IPS-18a (cell line): ENCODE results near the gene PSMD6.

Experiments
- H3K27ac ChIP-seq: one replicate; pipeline ENCODE4 v1.5.1; 2013; ENCODE audit warnings: low read length
- H3K27me3 ChIP-seq: one replicate; pipeline ENCODE4 v1.6.1; 2013; ENCODE audit warnings: mild to moderate bottlenecking, low read length; ENCODE audit not compliant: control insufficient read depth, insufficient read depth
- H3K36me3 ChIP-seq: one replicate; pipeline ENCODE4 v1.6.1; 2013; ENCODE audit warnings: low read depth, low read length; ENCODE audit not compliant: control insufficient read depth
- H3K4me1 ChIP-seq: one replicate; pipeline ENCODE4 v1.6.1; 2013; ENCODE audit warnings: low read depth, low read length; ENCODE audit not compliant: control insufficient read depth
- H3K4me3 ChIP-seq: one replicate; pipeline ENCODE4 v1.5.1; 2013; ENCODE audit warnings: low read length
- H3K9ac ChIP-seq: one replicate; pipeline ENCODE4 v1.6.1; 2013; ENCODE audit warnings: mild to moderate bottlenecking, low read length, moderate library complexity
- H3K9me3 ChIP-seq: one replicate; pipeline ENCODE4 v1.6.1; 2013; ENCODE audit warnings: low read depth, low read length; ENCODE audit not compliant: control insufficient read depth

Gene PSMD6

DNA sequence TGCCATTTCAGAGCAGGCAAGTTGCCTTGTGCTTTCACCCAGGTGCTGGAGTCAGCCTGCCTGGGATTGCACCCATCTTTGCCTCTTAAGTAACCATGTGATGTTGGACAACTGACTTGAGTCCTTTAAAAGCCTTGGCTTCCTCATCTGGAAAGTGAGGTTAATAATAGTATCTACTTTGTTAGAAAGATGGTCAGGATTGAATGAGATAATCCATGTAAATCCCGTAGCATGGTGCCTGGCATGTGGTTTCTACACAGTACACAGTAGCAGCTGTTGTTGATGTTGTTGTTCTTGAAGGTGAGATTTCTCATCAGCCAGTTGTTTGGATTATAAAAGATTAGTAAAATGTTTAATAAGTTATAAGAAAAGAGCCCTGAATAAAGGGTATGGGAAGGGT, 48.8 kb downstream of the PSMD6 start:
- Histone ChIP-seq H3K9me3 (no peaks in the 10 kb centered on the region), H3K9ac (no peak overlapping the region), H3K27me3 (no peaks in the 10 kb centered on the region), H3K27ac (no peak overlapping the region), H3K36me3 (no peaks in the 10 kb centered on the region), H3K4me1 (peaks cover 30% of the 10 kb centered on the region), H3K4me3 (no peak overlapping the region)

DNA sequence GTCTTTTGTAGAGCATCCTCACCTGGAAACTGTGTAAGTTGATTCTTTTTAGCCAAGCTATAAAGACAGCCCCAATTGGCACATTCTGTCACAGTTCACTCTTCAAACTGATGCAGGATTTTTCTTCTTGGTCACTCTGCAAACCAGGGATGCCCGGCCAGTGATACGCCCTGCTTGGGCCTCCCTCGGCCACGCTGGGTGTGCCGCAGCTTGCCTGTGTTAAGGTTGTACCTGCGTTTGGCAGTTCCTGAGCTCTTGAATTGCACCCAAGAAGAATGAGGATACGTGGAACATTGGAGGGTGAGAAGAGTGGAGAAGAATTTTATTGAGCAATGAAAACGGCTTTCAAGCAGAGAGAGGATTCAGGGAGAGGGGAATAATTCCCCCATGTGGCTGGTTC, 49.9 kb downstream of the PSMD6 start:
- no peaks in the 10 kb centered on the region for H3K9me3 ChIP-seq

DNA sequence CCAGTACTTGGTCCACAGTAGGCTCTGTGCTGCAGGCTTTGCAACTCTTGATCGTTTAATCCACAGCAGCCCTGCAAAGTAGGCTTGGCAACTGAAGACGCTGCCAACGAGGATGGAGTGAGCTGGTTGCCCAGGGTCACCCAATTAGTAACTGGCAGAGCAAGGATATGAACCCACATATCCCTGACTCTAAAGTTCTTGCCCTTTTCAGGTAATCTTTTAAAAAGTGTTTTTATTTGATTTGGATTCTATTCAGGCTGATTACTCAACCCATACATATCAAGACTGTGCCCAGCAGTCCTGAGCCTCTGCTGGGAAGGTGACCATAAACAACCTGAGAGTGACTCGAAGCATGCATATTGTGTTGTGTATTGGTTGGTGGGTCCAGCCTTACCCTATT, 50.3 kb downstream of the PSMD6 start:
- Histone ChIP-seq H3K9ac (no peak overlapping the region), H3K4me1 (peaks cover 44% of the 10 kb centered on the region), H3K9me3 (no peaks in the 10 kb centered on the region), H3K4me3 (no peak overlapping the region), H3K36me3 (no peaks in the 10 kb centered on the region), H3K27ac (no peak overlapping the region), H3K27me3 (no peaks in the 10 kb centered on the region)

More for the DNA sequence above, 49.9 kb downstream of the PSMD6 start:
- H3K9ac ChIP-seq, result no peak overlapping the region
- no peak overlapping the region for H3K27ac ChIP-seq
- no peaks in the 10 kb centered on the region for H3K36me3 ChIP-seq
- H3K4me1 ChIP-seq, result peaks cover 40% of the 10 kb centered on the region
- H3K4me3 ChIP-seq, result no peak overlapping the region
- H3K27me3 ChIP-seq, result no peaks in the 10 kb centered on the region

DNA sequence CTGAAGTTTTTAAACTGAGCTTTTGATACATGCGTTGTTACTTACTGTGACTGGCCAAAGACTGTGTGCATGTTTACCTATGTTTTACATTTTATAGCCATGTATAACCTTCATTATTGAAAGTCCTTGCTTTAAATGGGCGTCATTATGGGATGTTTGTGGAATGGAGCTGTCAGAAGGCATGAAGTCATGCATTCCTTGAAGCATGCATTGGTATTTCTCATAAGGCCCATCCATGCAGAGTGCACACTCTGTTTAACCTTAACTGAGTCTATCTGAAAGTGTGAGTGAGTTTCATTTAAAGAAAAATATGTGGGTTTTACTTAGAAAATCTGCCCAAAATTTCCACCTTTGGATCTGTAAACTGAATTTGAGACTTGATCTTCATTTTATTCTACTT, 51.1 kb downstream of the PSMD6 start:
- Histone ChIP-seq H3K27ac (no peak overlapping the region), H3K36me3 (no peaks in the 10 kb centered on the region), H3K4me3 (no peak overlapping the region), H3K4me1 (peaks cover 52% of the 10 kb centered on the region), H3K9me3 (no peaks in the 10 kb centered on the region), H3K27me3 (no peaks in the 10 kb centered on the region), H3K9ac (no peak overlapping the region)

DNA sequence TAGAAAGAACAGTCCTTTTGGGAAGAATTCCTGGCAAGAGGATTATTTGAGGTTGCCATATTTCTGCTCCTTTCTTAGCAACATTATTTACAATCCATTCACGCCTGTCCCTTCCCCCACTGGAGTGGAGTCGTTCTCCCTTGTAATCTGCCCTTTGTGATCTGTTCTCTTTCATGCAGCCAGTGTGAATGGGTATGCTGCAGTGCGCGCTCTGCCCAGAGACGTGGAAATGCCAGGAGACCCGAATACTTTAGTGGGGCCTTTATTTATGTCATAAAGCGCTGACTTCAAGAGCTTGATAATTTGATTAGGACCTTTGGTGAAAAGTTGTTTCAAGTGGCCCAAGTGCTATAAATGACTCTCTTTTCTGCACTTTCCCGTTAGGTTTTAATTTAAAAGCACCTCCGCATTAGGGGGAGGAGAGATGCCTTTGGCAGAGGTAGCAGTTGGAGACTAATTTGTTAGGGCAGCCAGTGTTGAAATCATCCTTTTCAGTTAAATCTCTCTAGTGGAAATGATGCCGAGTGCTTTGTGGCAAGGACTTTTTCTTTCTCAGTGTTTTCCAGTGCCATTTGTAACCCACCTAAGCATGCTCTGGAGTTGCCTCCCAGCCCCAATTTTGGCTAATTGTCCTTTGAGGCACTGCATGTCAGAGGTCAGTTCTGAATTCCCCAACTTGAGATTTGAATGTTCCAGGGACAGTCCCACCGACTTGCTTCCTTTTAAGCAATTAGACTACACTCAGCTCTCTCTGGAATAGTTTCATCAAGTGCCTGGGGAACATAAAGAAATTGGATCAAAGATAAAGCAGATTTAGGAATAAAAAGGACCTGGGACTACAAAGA, 52.4 kb downstream of the PSMD6 start:
- H3K4me1 ChIP-seq, result peaks cover 56% of the 10 kb centered on the region
- no peaks in the 10 kb centered on the region for H3K36me3 ChIP-seq
- H3K27ac ChIP-seq, result peak overlapping the region; percentile 29
- no peaks in the 10 kb centered on the region for H3K27me3 ChIP-seq
- no peaks in the 10 kb centered on the region for H3K9me3 ChIP-seq
- H3K9ac ChIP-seq, result peak overlapping the region; percentile 33
- peak overlapping the region; percentile 44 for H3K4me3 ChIP-seq

DNA sequence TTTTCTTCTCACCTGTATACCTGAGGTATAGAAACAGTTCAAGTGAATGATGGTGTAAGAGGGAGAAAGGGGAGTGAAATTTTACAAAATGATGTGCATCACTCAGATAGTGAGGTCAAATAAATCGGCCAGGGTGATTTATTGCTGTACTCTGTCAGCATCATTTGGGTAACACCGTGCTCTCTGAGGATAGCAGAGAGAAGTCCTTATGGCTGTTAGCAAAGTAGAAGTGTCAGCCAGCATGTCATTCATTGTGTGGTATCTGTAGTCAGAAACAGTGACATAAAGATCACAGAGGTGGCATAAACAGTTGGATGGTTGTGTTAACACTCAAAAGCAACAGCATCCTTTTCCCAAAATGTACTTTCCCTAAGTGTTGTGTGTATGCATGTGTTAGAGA, 53.4 kb downstream of the PSMD6 start:
- H3K4me3 ChIP-seq, result no peak overlapping the region
- H3K9ac ChIP-seq, result peak overlapping the region; percentile 33
- peaks cover 60% of the 10 kb centered on the region for H3K4me1 ChIP-seq
- H3K27me3 ChIP-seq, result no peaks in the 10 kb centered on the region
- H3K9me3 ChIP-seq, result no peaks in the 10 kb centered on the region
- no peak overlapping the region for H3K27ac ChIP-seq
- H3K36me3 ChIP-seq, result no peaks in the 10 kb centered on the region

DNA sequence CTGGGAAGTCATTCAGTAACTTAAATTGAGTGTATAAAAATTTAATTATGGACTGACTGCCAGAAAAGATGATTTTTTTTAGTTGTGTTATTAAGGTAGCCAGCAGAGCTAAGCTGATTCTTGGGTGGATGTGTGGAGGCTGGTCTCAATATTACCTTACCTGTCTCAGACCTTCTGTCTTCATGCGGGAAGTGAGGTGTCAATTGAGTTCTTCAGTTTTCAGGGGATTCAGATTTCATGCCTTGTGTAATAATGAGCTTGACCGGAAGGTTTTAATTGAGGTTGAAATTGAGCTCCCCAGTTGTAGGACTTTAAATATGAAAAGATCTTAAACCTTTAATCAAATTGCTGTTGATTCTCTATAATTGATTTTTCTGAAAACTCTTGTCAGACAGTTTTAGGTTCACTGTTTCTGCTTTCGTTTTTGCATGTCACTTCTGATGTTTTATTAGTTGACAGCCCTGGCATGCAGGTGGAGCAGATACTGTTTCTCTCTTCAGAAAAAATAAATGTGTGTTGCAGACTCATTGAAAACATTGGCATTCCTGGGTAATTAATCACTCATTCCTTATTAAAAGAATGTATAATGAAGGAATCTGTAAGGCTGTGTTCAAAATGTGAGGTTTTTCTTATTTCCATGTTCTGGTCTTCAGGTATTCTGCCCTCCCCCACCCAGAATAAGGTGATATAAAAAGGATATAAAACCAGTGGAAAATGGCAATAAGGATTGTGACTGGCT, 54.5 kb downstream of the PSMD6 start:
- H3K27me3 ChIP-seq, result no peaks in the 10 kb centered on the region
- H3K9me3 ChIP-seq, result no peaks in the 10 kb centered on the region
- H3K4me1 ChIP-seq, result peaks cover 67% of the 10 kb centered on the region
- peak overlapping the region; percentile 8 for H3K4me3 ChIP-seq
- H3K9ac ChIP-seq, result no peak overlapping the region
- no peak overlapping the region for H3K27ac ChIP-seq
- no peaks in the 10 kb centered on the region for H3K36me3 ChIP-seq

DNA sequence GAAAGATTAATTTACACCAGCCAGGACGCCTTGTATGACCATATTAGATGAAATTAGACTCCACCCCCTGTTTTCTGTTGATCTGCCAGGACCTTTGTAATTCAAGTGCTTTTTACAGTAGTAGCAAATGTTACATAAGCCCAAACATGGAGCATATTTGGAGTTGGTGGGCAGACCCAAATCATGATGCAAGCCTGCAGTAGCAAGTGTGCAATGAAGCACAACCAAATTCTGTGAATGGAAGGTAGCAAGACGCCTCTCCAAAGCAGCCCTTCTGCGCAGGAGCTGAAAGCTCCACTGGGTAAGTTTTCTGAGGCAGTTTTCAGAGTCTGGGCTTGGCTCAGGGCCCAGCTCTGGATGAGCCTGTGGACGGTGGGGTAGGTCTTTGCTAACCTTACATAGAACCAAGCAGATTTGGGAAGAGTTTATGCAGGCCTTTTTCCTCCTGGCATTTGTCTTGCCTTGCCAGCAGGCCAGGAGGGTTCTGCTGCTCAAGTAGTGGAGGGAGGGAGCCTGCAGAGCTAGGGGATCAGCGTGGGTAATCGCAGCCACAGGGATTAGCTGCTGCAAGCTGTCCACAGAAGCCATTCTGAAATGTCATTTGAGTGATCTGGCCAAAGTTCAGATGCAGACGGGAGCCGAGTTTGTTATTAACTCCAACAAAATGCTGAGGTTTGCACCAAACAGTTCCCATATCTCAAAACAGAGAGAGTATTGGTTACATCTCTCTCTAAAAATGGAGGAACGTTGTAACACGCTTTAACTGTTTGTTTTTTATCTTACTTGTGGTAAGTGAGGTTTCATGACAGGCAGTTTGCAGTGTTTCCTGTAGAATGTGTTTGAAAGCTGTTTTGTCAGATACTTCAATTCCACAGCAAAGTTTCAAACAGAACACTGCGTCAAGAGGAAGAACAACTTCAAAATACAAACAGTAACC, 55.4 kb downstream of the PSMD6 start:
- no peaks in the 10 kb centered on the region for H3K27me3 ChIP-seq
- peak overlapping the region; percentile 8 for H3K4me3 ChIP-seq
- H3K27ac ChIP-seq, result peak overlapping the region; percentile 20
- H3K36me3 ChIP-seq, result no peaks in the 10 kb centered on the region
- peaks cover 71% of the 10 kb centered on the region for H3K4me1 ChIP-seq
- no peak overlapping the region for H3K9ac ChIP-seq
- no peaks in the 10 kb centered on the region for H3K9me3 ChIP-seq

DNA sequence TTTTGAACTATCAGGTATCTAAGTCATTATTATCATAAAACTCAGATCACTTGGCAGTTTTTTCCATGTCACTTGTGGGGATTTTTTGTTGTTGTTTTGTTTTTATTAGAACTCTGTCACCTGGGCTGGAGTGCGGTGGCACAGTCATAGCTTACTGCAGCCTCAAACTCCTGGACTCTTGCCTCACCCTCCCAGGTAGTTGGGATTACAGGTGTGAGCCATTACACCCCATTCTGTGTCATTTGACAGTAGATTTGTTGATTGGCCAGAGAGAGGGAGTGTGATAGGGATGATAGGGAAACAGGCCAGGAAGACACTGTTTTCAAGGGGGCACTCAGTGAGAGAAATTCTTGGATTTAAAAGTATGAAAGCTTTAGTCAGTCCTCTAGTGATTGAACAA, 56.4 kb downstream of the PSMD6 start:
- Histone ChIP-seq H3K27ac (no peak overlapping the region), H3K9me3 (no peaks in the 10 kb centered on the region), H3K27me3 (no peaks in the 10 kb centered on the region), H3K4me1 (peaks cover 63% of the 10 kb centered on the region), H3K36me3 (no peaks in the 10 kb centered on the region), H3K9ac (no peak overlapping the region), H3K4me3 (no peak overlapping the region)

DNA sequence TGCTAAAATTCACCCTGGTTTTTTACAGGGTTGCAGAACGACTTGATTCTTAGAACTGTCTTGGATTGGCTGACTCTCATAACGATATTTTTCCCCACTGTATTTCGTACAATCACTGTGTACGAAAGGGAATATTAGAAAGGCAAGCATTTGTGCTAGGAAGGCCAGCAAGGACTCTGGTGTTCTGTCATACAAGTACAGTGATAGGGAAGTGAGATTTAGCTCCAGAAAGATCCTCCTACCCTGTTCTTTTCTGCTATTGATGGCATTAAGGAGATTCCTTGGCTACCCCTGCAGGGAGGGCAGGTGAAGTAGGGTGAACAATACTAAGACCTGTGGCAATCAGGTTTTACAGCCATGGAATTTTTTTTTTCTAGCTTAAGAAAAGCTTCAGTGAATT, 57.3 kb downstream of the PSMD6 start:
- peaks cover 59% of the 10 kb centered on the region for H3K4me1 ChIP-seq
- H3K27ac ChIP-seq, result no peak overlapping the region
- no peak overlapping the region for H3K9ac ChIP-seq

More for the DNA sequence above, 57.3 kb downstream of the PSMD6 start:
- Histone ChIP-seq H3K4me3 (no peak overlapping the region), H3K9me3 (no peaks in the 10 kb centered on the region), H3K27me3 (no peaks in the 10 kb centered on the region), H3K36me3 (no peaks in the 10 kb centered on the region)
